HG02623 (cell line): ENCODE measurements around the gene WDFY4.
A peak's percentile ranks its signal among the peaks of the same experiment; 100 is the strongest.

Experiments
- ATAC-seq: cut with Tn5 transposase; IDR thresholded peaks from one replicate; pipeline ENCODE4 v1.9.1; 2021; ENCODE audit warnings: moderate library complexity; ENCODE audit not compliant: unreplicated experiment

Gene WDFY4

DNA sequence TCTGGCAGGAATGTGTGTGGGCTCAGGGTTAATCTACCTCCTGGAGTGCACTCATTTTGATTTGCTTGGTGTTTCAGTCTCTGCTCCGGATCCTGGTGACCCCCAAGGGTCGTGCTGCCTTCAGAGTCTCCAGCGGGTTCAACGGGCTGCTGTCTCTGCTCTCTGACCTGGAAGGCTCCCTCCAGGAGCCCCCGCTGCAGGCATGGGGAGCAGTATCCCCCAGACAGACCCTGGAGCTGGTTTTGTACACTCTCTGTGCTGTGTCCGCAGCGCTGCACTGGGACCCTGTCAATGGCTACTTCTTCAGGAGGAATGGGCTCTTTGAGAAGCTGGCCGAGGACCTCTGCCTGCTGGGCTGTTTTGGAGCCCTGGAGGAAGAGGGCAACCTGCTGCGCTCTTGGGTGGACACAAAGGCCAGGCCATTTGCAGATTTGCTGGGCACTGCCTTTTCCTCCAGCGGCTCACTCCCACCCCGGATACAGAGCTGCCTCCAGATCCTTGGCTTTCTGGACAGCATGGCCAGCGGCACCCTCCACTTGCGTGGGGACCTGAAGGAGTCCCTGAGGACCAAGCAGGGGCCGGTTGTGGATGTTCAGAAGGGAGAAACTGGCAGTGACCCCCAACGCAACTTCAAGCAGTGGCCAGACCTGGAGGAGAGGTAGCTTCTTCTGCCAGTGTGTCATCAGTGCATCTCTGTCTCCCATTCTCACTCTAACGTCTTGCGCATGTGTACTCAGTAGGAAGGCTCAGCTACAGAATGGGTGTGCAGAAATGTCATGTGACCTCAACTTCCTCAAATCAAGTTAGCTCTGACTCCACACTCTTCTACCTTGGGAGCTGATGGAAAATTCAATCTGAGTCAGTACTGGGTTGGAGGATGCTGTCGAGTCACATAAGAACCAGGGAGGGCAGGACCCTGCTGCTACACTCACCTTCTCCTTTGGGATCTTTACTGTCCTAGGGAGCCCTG is 58.5 kb downstream of the WDFY4 start:
- ATAC-seq = no peak

DNA sequence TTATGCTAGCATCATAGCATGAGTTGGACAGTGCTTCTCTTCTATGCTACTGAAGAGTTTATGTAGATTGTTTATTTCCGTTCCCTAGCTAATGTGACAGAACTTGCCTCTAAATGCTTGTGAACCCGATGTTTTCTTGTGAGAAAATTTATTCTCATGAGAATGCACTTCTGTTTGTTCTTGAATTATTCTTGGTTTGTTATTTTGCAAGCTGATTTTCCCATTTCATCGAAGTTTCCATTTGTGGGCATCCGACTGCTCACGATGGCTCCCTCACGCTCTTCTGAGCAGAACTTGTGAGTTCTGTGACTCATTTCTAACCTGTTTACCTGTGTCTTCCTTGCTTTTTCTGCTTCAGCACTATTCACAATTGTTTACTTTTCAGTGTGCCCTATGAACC is 59.9 kb downstream of the WDFY4 start:
- ATAC-seq = no peak

- no peak for ATAC-seq
Observed at GRCh38 chr10:48745662-48746245, 61.1 kb downstream of the WDFY4 start.

- no peak for ATAC-seq
Observed at GRCh38 chr10:48748573-48748972, 63.9 kb downstream of the WDFY4 start.

DNA sequence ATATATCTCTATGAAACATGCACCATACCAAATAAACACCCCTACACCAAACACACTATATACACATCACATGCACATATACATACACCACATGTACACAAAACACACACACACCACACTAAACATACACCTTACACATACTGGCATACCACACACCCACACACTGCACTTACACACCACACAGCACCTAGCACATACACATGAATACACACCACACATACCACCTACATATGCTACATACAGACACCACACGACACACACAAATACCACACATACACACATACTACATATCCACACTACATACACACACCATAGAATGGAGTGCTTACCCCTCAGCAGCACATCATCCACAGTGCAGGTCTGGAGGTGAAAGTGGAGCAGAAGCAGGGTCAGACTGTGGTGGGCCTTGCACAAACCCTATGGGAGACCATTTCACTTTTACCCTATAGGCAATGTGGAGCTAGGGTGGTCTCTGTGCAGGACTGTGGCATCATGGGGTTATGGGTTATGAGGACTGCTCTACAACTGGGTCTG is 64.6 kb downstream of the WDFY4 start:
- ATAC-seq = no peak

DNA sequence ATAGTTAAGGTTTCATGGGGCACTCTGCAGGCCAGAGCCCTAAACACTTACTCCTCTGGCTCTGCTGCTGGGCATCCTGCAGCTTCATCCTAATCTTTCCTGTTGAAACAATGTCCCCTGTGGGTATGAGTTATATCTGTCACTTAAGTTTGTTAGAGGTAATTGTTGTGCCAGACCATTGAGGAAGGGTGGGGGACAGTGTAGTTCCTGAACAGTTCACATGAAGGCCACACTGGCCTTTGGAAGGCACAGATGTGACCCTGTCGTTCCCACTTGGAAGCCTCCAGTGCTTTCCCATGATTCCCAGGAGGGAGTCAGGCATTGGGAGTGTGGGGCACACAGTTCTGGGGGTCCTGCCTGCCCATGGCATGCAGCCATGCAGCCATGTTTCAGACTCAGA is 65.3 kb downstream of the WDFY4 start:
- no peak for ATAC-seq

DNA sequence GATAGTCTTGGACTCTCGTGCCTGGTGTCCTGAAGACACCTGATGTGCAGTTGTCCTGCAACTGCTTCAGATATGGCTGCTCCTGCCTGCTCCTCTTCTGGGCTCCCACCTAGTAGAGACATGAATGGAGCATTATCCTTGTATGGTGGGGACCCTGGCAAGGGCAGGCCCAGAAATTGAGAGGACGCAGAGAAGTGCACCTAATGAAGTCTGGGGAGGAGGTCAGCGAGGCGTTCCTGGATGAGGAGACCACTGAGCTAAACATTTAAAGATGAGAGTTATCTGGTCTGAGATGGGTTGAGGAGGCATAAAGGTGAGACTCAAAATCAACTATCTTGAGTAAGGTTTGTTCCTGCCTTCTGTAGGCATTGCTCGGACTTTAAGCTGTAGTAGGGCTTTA is 66.3 kb downstream of the WDFY4 start:
- no peak for ATAC-seq

GRCh38 chr10:48751730-48752129 is 67.1 kb downstream of the WDFY4 start:
- ATAC-seq = no peak

- no peak for ATAC-seq
Observed at GRCh38 chr10:48758411-48758810, 73.7 kb downstream of the WDFY4 start.

DNA sequence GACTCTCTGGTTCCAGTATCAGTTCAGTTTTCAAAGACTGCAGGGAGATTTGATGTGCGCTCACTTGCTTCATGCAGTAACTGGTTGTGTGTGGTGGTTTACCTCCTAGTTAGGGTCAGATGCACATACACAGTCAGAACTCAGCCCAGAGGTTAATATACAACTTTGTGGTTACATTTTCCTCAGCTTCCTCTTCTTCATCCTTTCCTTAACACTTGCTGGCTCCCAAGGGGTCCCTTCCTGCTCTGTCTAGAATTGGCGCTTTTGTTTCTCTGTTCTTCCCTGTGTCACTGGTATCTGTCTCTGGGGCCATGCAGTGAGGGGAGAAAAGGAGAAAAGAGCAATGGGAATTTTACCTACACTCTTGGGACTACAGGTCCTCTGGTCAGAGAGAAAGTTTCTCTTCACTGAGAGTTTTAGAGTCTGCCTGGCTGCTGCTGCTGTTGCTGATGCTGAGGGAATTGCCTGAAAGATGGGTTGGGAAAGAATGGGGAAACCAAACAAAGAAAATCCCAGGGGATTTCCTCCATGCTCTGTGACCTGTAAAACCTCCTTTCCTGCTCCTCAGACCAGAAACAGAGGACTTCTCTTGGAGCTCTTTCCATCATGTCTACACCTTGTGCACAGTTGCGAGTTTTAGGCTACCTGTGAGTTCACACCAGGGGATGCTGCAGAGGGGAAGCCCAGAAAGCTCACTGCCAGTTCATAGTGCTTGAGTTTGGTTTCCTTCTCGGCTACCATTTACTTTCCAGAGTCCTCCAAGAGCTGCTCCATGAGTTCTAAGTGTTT is 74.6 kb downstream of the WDFY4 start:
- peak; percentile 74 for ATAC-seq

DNA sequence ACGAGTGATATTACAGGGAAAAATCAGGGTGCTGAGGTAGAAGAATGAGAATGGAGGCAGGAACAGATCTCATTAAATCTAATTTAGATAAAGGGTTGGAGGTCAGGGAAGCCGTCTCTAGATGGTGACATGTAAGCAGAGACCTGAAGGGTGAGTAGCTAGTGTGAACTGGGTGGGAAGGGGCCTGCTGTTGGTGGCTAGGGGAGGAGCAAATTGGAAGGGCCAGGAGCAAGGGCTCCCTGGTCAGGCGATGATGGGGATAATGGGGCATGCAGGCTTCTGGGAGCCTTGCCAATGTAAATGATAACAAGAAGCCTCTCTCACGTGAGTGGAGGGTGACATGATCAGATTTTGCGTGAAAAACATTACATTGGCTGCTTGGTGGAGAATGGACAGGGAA is 76.3 kb downstream of the WDFY4 start:
- no peak for ATAC-seq

DNA sequence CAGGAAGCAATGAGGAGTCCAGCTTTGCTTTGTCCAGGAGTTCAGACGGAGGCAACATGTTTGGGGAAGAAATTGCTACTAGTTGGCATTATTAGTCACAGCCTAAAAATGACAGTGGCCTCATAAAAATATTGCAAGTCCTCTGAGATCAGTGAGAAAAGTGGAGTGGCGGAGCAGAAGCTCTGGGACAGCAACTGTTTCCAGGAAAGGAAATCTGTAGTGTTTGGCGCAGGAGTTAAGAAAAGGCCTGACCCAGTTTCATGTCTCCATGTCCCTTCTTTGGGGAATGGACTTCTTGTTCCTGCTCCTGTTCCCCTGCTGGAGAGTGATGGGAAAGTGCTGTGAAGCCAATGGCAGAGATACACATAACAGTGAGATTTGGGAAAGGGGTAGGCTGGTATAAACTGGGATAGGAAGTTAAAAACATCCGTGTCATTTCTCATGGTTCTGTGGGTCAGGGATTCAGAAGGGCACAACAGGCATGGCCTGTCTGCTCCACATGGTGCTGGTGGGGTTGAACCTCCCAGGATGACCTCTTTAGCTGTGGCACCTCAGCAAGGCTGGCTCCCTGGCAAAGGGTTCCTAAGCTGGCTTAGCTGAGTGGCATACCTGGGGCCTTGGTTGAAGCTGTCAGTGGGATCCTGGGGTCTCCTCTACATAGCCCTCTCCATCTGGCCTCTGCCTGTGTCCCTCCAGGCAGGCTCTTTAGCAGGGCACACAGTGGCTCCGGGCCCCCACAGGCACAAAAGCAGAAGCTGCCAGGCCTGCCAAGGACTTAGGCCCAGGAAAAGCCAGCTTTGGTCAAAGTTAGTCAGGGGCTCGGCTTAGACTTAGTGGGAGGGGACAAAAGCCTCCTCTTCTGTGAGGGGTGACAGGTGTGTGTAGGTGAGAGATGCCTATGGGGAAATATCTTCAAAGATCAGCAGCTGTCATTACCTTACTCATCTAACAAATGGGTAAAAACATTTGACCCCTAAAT is 77.7 kb downstream of the WDFY4 start:
- ATAC-seq = no peak

GRCh38 chr10:48763403-48763965 is 78.8 kb downstream of the WDFY4 start:
- ATAC-seq = no peak

- no peak for ATAC-seq
Observed at GRCh38 chr10:48764486-48764885, 79.8 kb downstream of the WDFY4 start.

DNA sequence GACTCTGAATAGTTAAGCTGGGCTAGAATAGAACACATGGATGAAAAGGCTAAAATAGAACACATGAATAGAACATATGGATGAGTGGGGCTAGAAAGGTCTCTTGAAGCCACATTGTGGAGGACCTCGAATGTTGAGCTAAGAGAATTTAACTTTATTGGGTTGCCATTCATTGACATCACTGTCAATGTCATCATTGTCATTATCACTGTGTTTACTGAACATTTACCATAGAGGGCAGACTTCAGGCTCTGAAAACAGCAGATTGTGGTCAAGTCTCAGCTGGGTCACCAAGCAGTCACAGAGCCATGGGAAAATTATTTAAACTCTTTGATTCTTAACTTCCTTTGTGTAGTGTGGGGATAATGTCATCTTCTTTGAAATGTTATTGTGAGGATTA is 80.4 kb downstream of the WDFY4 start:
- no peak for ATAC-seq

DNA sequence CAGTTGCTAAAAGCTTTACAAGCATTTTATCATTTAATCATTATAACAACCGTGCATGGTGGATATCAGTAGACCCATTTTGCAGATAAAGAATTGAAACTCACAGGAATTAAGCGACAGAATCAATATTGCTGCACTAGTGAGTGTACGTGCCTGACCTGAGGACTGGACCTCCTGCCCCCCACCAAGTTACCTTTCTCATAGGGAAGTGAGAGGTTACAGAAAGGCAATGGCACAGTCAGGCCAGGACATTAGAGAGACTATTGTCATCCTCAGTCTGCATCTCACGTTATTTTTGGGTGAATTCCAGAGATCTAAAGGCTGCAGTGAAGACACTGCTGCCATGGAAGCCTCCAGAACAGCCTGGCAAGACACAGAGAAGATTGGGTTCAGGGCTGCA is 80.9 kb downstream of the WDFY4 start:
- ATAC-seq = no peak

DNA sequence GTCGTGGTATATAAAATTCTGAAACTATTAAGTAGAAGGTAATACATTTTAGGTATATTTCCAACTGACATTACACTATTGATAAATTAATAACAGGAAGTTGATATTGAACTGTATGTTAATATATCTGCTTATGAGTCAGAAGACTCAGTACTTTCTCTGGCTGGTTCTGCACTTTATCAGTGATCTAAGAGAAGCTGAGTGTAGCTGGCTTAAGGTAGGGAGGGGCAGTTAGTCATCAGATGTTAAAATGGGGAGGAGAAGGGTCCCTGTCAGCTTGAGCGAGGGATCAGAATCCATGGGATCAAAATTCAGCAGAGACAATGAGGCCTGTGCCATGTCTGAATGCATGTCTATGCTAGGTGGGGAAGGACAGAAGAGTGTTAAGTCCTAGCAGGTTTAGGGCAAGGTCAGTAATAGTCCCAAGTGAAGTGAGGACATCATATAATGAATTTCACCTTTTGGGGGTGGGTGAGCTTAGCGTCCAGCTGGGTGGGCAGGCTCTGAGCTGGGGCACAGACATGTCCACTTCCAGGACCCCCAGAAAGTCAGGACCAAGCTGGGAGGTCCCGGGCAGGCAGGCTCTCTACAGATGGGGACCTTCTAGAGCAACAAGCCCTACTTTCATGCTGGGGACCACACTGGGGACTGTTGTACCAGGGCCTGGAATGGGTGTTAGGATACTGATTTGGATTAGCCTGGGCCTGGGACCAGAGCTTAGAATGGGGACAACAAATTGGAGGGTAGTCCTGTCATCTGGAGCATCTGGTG is 82.9 kb downstream of the WDFY4 start:
- ATAC-seq = no peak

GRCh38 chr10:48768144-48768766 is 83.6 kb downstream of the WDFY4 start:
- no peak for ATAC-seq

- no peak for ATAC-seq
Observed at GRCh38 chr10:48768926-48769325, 84.3 kb downstream of the WDFY4 start.
